Stimulated activated CD8-positive, alpha-beta memory T cell treated with anti-CD3 and anti-CD28 coated beads, Interleukin-4, amount 100 ng/mL, for 48 hours (primary cell): ENCODE results near the gene FUZ.
"Not testable (repeated sequence)": the region's sequence is repeated elsewhere in the genome, so short reads cannot be mapped to it uniquely, and the experiment has no call there.

Source experiments
- DNase-seq: peaks from one replicate; pipeline ENCODE4 v3.0.0-alpha.2; 2020

Gene FUZ

GRCh38 chr19:49829721-49830120, 16.6 kb upstream of the FUZ start:
- DNase-seq: no peak

DNA sequence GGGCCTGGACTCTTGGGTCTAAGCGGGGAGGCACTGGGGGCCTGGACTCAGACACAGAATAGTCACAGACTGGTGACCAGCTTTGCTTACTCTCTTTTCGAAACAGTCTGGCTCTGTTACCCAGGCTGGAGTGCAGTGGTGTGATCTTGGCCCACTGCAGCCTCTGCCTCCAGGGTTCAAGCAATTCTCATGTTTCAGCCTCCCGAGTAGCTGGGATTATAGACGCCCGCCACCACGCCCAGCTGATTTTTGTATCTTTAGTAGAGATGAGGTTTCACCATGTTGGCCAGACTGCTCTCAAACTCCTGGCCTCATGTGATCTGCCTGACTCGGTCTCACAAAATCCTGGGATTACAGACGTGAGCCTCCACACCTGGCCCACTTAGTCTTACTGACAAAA, 16.1 kb upstream of the FUZ start:
- DNase-seq: no peak

DNA sequence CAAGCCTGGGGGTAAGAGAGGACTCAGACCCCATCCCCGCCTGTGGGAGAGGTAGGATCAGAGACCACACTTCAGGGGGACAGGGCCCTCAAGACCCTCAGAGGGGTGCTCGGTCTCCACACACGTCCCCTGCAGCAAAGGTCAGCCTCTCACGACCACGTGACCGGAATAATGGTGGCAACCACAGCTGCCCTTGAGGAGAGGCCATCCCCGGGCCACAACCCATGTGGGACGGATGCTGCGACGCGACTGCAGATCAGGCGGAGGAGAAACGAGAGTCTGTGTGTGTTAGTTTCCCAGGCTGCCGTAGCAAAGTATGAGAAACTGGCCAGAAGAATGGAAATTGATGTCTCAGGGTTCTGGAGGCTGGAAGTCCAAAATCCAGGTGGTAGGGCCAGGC, 13.9 kb upstream of the FUZ start:
- DNase-seq: no peak

DNA sequence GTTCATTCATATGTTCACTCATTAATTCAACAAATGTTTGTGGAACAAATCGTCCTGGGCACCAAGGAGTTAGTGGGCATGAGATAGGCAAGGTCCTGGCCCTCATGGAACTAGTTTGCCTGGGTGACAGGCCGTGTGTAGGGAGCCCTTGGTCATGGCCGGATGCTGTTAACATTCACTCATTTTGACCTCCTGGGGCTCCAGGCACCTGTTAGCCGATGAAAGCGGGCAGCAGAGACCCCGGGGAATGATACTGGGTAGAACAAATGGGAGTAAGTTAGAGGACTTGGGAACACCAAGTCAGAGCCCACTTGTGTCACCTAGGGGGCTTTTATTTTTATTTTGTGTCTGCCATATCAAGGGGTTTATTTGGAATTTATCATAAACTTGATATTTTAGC, 11.6 kb upstream of the FUZ start:
- DNase-seq: no peak

DNA sequence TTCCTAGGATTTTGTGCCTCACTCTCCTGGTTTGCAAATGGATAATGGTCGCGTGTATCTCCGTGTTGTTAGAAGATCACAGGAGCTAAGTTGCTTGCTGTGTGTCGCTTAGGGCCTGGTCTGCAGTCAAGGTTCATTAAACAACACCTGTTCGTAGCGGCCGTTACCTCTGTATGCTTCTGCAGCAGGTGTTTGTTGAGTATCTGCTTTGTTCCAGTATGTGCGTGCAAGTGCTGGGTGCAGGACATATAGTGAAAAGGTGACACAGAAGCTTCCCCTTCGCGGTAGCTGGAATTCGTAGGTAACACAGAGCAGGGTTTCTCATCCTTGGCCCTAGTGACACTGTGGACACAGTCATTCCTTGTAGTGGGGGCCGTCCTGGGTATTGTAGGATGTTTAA, 10.4 kb upstream of the FUZ start:
- DNase-seq: no peak

DNA sequence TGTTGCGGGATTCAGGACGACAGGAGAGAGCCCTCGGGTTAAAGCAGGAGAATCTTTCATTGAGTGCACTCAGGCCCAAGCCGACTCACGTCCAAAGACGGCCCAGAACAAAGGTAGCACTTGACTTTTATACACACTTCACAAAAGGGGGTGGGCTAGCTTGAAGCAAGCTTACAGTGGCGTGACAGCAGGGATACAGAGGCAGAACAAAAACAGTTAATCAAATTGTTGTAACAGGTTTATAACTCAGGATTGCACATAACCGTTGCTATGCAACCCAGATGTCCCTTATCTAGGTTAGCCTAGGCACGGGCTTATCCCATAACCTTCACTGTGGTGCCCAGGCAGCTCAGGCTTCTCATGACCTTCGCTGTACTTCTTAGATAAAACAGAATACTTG, 7.0 kb upstream of the FUZ start:
- DNase-seq: no peak

DNA sequence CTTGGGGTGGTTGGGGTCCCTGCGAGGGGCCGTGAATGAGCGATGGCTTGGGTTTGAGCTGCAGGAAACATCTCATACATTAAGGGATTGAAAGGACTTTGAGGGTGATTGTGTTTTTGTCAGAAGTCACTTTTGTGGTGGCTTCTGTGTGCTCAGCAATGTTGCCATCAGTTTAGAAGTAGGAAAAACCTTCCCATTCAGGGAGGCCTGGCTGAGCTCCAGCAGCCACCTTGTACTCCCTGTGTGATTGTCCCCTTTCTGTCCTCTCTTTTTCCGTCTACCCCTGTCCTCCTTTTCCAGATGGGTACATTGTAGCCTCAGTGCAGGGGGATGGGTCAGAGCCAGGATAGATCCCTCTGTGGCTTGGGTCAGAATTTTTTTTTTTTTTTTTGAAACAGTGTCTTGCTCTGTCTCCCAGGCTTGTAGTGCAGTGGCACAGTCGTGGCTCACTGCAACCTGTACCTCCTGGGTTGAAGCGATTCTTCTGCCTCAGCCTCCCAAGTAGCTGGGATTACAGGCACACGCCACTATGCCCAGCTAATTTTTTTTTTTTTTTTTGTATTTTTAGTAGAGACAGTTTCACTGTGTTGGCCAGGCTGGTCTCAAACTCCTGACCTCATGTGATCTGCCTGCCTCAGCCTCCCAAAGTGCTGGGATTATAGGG, 6.5 kb upstream of the FUZ start:
- DNase-seq: not testable (repeated sequence)

DNA sequence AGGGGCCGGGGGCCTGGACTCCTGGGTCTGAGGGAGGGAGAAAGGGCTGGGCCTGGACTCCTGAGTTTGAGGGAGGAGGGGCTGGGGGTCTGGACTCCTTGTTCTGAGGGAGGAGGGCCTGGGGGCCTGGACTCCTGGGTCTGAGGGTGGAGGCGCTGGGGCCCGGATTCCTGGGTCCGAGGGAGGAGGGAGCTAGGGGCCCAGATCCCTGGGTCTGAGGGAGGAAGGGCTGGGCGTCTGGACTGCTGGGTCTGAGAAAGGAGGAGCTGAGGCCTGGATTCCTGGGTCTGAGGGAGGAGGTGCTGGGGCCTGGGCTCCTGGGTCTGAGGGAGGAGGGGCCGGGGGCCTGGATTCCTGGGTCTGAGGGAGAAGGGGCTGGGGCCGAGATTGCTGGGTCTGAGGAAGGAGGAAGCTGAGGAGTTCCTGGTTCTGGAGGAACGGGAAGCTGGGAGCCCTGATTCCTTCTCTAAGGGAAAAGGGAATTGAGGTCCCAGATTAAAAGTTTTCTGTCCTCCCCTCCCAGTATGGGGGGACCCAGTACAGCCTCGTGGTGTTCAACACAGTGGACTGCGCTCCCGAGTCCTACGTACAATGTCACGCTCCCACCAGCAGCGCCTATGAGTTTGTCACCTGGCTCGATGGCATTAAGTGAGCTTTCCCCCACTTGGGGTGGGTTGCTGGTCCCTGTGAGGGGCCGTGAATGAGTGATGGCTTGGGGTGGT, 5.7 kb upstream of the FUZ start:
- no peak for DNase-seq

DNA sequence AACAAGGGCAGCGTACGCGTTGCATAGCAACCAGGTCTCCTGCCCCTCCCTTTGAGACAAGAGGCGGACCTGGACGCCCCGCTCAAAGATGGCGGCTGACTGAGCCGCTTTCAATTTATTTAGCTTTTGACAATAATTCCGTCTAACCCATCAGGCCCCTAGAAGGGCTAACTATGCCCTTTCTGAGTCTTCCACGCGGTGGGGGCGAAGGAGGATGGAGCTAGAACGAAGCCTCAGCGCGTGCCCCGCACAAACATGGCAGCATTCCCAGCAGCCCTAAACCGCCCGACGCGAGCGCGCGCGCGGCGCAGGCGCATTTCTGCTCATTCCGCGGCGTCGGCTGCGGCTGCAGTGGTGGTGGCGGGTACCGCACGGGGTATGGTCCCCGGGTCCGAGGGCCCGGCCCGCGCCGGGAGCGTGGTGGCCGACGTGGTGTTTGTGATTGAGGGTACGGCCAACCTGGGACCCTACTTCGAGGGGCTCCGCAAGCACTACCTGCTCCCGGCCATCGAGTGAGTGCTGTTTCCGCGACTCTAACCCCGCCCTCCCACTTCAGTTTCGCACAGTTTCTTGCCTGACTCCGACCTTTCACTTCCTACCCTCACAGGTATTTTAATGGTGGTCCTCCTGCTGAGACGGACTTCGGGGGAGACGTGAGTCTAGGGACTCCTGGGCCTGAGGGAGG, 5.0 kb upstream of the FUZ start, which contains the start of gene MED25:
TSS of gene MED25 (plus strand) at position 326 of the 685 bp plus-strand sequence. CDS start at position 379, 53 bp downstream.
- peak; percentile 90 for DNase-seq

DNA sequence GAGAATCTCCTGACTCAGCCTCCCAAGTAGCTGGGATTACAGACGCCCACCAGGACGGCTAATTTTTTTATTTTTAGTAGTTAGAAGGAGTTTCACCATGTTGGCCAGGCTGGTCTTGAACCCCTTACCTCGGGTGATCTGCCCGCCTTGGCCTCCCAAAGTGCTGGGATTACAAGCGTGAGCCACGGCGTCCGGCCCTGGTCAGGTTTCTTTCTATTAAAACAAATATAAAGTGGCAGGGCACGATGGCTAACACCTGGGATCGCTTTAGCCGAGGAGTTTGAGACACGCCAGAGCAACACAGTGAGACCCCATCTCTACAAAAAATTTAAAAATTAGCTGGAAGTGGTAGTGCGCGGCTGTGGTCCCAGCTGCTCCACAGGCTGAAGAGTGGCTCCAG, 3.5 kb upstream of the FUZ start:
- DNase-seq: no peak

GRCh38 chr19:49814010-49814409, 918 bp upstream of the FUZ start:
- DNase-seq: no peak

- no peak for DNase-seq
These were observed 568 bp downstream of the FUZ start for GRCh38 chr19:49812452-49812996.

DNA sequence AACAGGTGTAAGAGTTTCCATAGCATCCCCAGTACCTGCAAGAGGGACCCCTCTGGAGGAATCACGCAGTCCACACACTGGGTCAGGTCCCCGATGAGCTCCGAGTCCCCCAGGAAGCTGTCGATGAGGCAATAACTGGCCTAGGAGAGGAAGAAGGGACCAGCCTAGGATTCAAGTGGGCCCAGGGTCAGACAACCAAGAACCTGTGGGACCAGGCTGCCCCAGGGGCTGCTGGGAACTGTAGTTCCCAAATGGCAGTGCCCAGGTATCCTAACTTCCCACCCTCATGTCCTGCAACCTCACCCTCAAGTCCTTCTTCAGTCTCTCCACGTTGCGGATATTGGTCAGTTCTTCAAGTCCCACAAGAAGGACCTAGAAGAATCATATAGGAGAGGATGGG, 1.8 kb downstream of the FUZ start:
- no peak for DNase-seq

- no peak for DNase-seq
These were observed 3.1 kb downstream of the FUZ start for GRCh38 chr19:49809941-49810389.

- peak; percentile 65 for DNase-seq
These were observed 3.7 kb downstream of the FUZ start for GRCh38 chr19:49809160-49809940.

GRCh38 chr19:49808711-49809159, 4.4 kb downstream of the FUZ start:
- DNase-seq: peak; percentile 93

GRCh38 chr19:49807904-49808675, 5.0 kb downstream of the FUZ start:
- DNase-seq: no peak

- DNase-seq: no peak
These were observed 5.8 kb downstream of the FUZ start for GRCh38 chr19:49807058-49807903.

DNA sequence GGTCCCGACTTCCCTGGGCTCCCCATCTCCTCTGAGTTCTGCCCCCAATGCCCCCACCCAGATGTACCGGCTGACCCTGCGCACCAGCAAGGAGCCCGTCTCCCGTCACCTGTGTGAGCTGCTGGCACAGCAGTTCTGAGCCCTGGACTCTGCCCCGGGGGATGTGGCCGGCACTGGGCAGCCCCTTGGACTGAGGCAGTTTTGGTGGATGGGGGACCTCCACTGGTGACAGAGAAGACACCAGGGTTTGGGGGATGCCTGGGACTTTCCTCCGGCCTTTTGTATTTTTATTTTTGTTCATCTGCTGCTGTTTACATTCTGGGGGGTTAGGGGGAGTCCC, 6.5 kb downstream of the FUZ start:
- no peak for DNase-seq

GRCh38 chr19:49805822-49806619, 7.1 kb downstream of the FUZ start:
- no peak for DNase-seq
